Camera-type eye (tissue), 1 donor: ENCODE results near the gene USP33. TPM values are rescaled to one million over a fixed set of nuclear protein-coding genes. Genes with fewer than 3 reads are reported as not detected.

Experiments
- total RNA-seq: library from RNA; depleted of rRNA; stranded (reverse); fragments of >200 nt; gene quantifications from one replicate; pipeline ENCODE4 v1.2.3, GENCODE V29; 2014

The USP33 gene
- 158 TPM for total RNA-seq

DNA sequence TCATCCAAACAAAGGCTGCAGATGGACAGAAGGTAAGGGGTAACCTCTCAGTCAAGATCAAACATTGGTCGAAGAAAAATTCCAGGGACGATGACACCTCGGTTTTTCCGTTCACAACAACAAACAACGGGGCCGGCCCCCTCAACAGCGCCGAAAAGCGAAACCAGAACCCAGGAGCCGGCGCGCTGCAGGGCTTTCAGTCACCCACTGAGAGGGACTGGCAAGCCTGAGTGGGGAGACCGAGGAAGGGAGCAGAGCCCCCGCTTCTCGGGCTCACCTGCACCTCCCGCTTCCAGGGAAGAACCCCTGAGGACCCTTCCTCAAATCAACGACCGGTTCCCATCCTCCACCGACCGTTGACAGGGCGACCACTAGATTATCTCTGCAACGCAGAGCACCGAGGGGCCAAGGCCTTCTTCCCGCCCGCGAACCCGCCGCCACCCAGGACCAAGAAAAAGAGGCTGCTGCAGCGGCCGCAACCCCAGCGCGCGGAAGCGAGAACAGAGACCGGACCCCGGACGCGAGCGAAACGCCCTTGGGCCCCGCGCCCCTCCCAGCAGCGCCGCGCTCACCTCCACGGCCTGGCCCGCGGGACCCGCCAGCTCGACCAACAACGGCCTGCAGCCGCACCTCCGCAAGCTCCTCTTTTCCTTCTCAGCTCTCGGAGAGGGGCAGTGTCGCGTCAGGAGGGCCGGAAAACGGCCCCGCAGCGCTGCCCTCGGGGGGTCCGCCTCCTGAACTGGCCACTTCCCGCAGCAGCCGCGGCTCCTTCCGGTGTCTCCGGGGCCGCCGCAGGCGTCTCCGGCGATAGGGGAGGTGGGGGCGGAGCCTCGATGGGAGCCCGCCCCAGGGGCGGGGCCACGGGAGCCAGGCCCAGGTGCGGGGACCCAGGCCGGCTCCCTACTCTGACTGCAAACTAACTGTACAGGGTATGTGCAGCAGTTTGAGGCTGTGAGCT lies at the start of gene USP33:
Gene USP33 (minus strand): TSS at position 782 of the 958 bp plus-strand sequence. CDS start 18,155 bp downstream, outside the sequence.

DNA sequence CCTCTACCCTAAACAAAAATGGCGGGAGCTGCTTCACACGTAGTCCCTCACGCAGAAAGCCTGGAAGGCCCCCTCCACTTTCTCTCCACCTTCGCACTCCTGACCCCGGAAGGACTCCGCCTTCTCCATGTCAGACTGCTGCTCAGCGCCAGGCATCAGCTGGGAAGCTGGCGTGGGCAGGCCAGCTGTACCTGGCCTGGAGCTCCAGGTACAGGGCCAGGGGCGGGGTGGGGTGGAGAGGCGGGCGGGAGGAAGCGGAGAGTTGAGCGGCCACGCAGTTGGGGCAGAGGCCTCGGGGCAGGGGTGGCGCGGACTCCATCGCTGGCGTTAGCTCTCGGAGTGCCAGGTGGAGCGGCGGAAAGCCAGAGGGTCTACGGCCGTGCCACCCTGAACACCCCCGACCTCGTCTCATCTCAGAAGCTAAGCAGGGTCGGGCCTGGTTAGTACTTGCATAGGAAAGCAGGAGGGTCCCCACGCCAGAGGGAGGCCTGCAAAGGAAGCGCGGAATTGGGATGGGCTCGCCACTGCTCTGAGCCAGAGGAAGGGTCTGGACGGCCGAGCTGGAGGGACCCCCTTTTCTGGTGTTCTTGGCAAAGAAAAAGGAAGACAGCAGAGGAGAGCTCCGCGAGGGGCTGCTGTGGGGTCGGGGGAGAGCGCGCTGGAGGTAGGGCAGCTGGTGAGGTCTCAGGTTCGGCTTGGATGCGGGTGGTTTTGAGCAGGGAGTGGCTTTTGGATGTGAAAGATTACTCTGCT lies 20.1 kb upstream of the USP33 start, which contains the start of gene MIGA1:
Gene MIGA1 (plus strand): TSS at position 121 of the 753 bp plus-strand sequence. CDS start 3,604 bp downstream, outside the sequence.

DNA sequence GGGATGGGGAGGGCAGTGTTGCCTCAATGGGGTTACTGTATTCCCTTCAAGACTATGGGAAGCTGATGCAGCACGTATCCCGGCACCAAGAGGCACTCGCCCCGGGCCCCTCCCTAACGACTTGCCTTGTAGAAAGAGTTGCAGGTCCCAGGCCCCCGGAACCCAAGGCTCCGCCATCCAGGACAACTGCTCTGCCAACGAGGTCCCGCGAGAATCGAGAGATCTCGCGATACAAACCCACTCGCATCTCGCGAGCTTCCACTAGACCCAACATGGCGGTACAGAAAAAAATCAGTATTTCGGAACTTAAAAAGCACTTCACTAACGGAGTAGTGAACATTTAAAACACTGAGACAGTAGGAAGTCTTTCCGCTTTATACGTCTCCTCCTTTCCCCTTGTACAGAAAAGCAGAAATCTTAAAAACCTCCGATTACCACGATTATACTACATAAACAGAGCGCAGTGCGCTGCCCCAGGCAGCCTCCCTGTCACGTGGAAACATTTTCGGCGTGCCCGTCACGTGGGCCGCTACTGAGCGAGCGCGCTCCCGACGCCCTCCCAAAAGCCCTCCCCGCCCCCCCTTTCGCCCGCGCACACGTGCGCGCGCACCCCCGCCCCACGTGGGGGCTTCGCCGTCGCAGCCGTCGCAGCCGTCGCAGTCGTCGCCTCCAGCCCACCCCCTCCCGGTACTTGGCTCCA lies 77.0 kb downstream of the USP33 start, which contains the start of gene ZZZ3:
Gene ZZZ3 (minus strand): TSS at position 199 of the 700 bp plus-strand sequence. CDS start 49,304 bp downstream, outside the sequence.

Other genes starting within 250 kb of the USP33 start
- 141 TPM for gene ZZZ3, start 77.2 kb downstream of the USP33 start, total RNA-seq
- 32.2 TPM for gene MIGA1, start 19.8 kb upstream of the USP33 start, total RNA-seq
- 10.6 TPM for gene NEXN, start 128.8 kb upstream of the USP33 start, total RNA-seq
- gene FUBP1, start 219.2 kb upstream of the USP33 start, total RNA-seq = 354 TPM
- 60.1 TPM for gene DNAJB4, start 245.1 kb upstream of the USP33 start, total RNA-seq